SK-N-MC (cell line): Measurements from ENCODE around the gene LYRM4.

ENCODE experiments used
- EZH2 ChIP-seq: fragments of 200-600 bp; sonication (generic); IDR thresholded peaks from one replicate; pipeline ENCODE4 v1.6.1; 2017; ENCODE audit warnings: antibody characterized with exemption
- FOXP2 ChIP-seq: optimal IDR thresholded peaks from 2 replicates; pipeline ENCODE3; 2011; ENCODE audit warnings: mild to moderate bottlenecking, moderate library complexity; ENCODE audit not compliant: insufficient read depth; ENCODE audit errors: extremely low read length, control extremely low read depth
- POLR2AphosphoS5 ChIP-seq: IDR thresholded peaks from 2 replicates; pipeline ENCODE4 v1.6.1; 2012; ENCODE audit warnings: mild to moderate bottlenecking, low read depth, low read length, borderline replicate concordance

GRCh38 chr6:5172041-5172653, 88.6 kb downstream of the LYRM4 start:
- TF ChIP-seq POLR2AphosphoS5 (no peak), EZH2 (no peak), FOXP2 (no peak)
